A549 (cell line): ENCODE data around the gene VENTX. TPM values are rescaled to one million over a fixed set of nuclear protein-coding genes. Genes with fewer than 3 reads are reported as not detected.

Experiments
- ATAC-seq, 2 experiments: fragments of 200-7000 bp in 1 of 2; fragments of >200 bp in 1 of 2; cut with Nextera tagmentation in 1 of 2; cut with Tn5 transposase in 1 of 2; 3 replicates each; pipeline versions ENCODE4 v1.8.0 to v1.9.1; 2018 to 2020; ENCODE audit warnings: mild to moderate bottlenecking in 1 of 2, moderate library complexity in 1 of 2
- CTCF ChIA-PET: fragments of 300-600 bp; sonication (Branson Sonifier 250); formaldehyde crosslinking; extraction: SDS; loops from one replicate; lab custom pipeline; 2021; ENCODE audit warnings: antibody characterized with exemption, inconsistent platforms; lab: Yijun Ruan, JAX
- POLR2A ChIA-PET: fragments of 350-600 bp; formaldehyde crosslinking; extraction: SDS; loops from one replicate; lab custom pipeline; 2021; ENCODE audit warnings: antibody characterized with exemption, inconsistent platforms; lab: Yijun Ruan, JAX
- DNase-seq, 2 experiments: peaks; one replicate each; pipeline versions ENCODE4 v3.0.0 to v3.0.0-alpha.2; 2011 to 2016; ENCODE audit warnings: low read depth in 1 of 2, low spot score in 1 of 2
- FAIRE-seq: peaks from 2 replicates; lab custom pipeline; 2011; peaks lifted over from hg19 to GRCh38; lab: Jason Lieb, UNC
- H3K27ac ChIP-seq, 2 experiments: fragments of >200 bp; sonication (Bioruptor Twin); formaldehyde crosslinking; 3 replicates each; pipeline ENCODE4 v1.5.1; 2016 to 2017
- H3K4me1 ChIP-seq: fragments of >200 bp; sonication (Bioruptor Twin); formaldehyde crosslinking; 3 replicates; pipeline ENCODE4 v1.6.1; 2016
- H3K4me2 ChIP-seq: fragments of >200 bp; sonication (Bioruptor Twin); formaldehyde crosslinking; 3 replicates; pipeline ENCODE4 v1.6.1; 2016
- H3K4me3 ChIP-seq: fragments of >200 bp; sonication (Bioruptor Twin); formaldehyde crosslinking; 3 replicates; pipeline ENCODE4 v1.5.1; 2016
- H3K9me3 ChIP-seq: fragments of >200 bp; sonication (Bioruptor Twin); formaldehyde crosslinking; 3 replicates; pipeline ENCODE4 v1.6.1; 2016
- ATOH8 ChIP-seq: fragments of 250-450 bp; sonication (Bioruptor Pico); IDR thresholded peaks from 2 replicates; pipeline ENCODE4 v1.5.0; 2020; ENCODE audit warnings: low read depth, mild to moderate bottlenecking, moderate library complexity
- BHLHE40 ChIP-seq: IDR thresholded peaks from 2 replicates; pipeline ENCODE4 v1.6.1; 2012; ENCODE audit warnings: low read depth, low read length, inconsistent platforms
- CEBPB ChIP-seq, 2 experiments: fragments of >200 bp in 1 of 2; sonication (Bioruptor Twin) in 1 of 2; formaldehyde crosslinking in 1 of 2; IDR thresholded peaks; 2 replicates each; pipeline ENCODE4 v1.6.1; 2012 to 2016
- EHMT2 ChIP-seq: fragments of 200-600 bp; sonication (generic); IDR thresholded peaks from 2 replicates; pipeline ENCODE4 v1.6.1; 2016; ENCODE audit warnings: antibody characterized with exemption, low read depth, mild to moderate bottlenecking, moderate library complexity
- JUN ChIP-seq, 2 experiments: fragments of >200 bp; sonication (Bioruptor Twin); formaldehyde crosslinking; IDR thresholded peaks; 2 replicates in 1 of 2; 3 replicates in 1 of 2; pipeline ENCODE4 v1.6.1; 2016 to 2017
- KDM1A ChIP-seq: fragments of 200-600 bp; sonication (generic); IDR thresholded peaks from 2 replicates; pipeline ENCODE4 v1.6.1; 2016; ENCODE audit warnings: low read depth, mild to moderate bottlenecking
- MYC ChIP-seq: IDR thresholded peaks from 2 replicates; pipeline ENCODE4 v1.6.1; 2012; ENCODE audit warnings: mild to moderate bottlenecking, inconsistent platforms, low read length, improper control_type of control experiment, borderline replicate concordance
- NPAS2 ChIP-seq: fragments of 250-450 bp; sonication (Bioruptor Pico); IDR thresholded peaks from 2 replicates; pipeline ENCODE4 v1.8.0; 2022; ENCODE audit warnings: mild to moderate bottlenecking, moderate library complexity, borderline replicate concordance
- NR3C1 ChIP-seq: fragments of >200 bp; sonication (Bioruptor Twin); formaldehyde crosslinking; IDR thresholded peaks from 3 replicates; pipeline ENCODE4 v1.6.1; 2017
- RAD21 ChIP-seq, 2 experiments: fragments of >200 bp in 1 of 2; sonication (Bioruptor Twin) in 1 of 2; formaldehyde crosslinking in 1 of 2; IDR thresholded peaks in 1 of 2; conservative IDR thresholded peaks in 1 of 2; 2 replicates in 1 of 2; 3 replicates in 1 of 2; pipeline ENCODE4 v1.6.1; 2012 to 2018; ENCODE audit warnings: inconsistent platforms in 1 of 2
- RCOR1 ChIP-seq: fragments of 150-350 bp; IDR thresholded peaks from 2 replicates; pipeline ENCODE4 v1.6.1; 2014; ENCODE audit warnings: antibody characterized with exemption, low read length, low read depth
- REST ChIP-seq: fragments of 200-600 bp; sonication (generic); IDR thresholded peaks from 2 replicates; pipeline ENCODE4 v1.6.1; 2016; ENCODE audit warnings: antibody characterized with exemption, mild to moderate bottlenecking, moderate library complexity
- TFCP2L1 ChIP-seq: fragments of 250-450 bp; sonication (Bioruptor Pico); IDR thresholded peaks from 2 replicates; pipeline ENCODE4 v1.5.0; 2021; ENCODE audit warnings: mild to moderate bottlenecking
- ZC3H11A ChIP-seq: fragments of 450-650 bp; IDR thresholded peaks from 2 replicates; pipeline ENCODE4 v1.6.1; 2014; ENCODE audit warnings: antibody characterized with exemption, mild to moderate bottlenecking
- ZNF302 ChIP-seq: fragments of 250-450 bp; sonication (Bioruptor Pico); IDR thresholded peaks from 2 replicates; pipeline ENCODE4 v1.9.0; 2021; ENCODE audit warnings: inconsistent platforms, mild to moderate bottlenecking, moderate library complexity
- WGBS: methylation state at CpG from one replicate; pipeline ENCODE4 v1.1.6; 2017; ENCODE audit errors: missing lambda C conversion rate; 5-methylcytosine and 5-hydroxymethylcytosine counted together
- polyA plus RNA-seq, 4 experiments: library from polyadenylated mRNA; depleted of rRNA in 3 of 4; stranded (reverse); fragments of >200 nt; fragmentation: RNase III in 1 of 4; extraction: RNeasy Plus Mini Kit Qiagen cat#74134 plus additional on column Dnase treatment in 1 of 4; gene quantifications; 2 replicates in 3 of 4; 3 replicates in 1 of 4; pipeline ENCODE4 v1.2.3, GENCODE V29; 2011 to 2017
- TF ChIP-seq, protein P1 (sequence below): IDR thresholded peaks from 2 replicates; pipeline ENCODE4 v1.6.1; 2012; ENCODE audit warnings: low read depth, borderline replicate concordance
- TF ChIP-seq, protein P2 (sequence below): IDR thresholded peaks from 2 replicates; pipeline ENCODE4 v1.6.1; 2012
- TF ChIP-seq, protein P3 (sequence below): fragments of >200 bp; sonication (Bioruptor Twin); formaldehyde crosslinking; IDR thresholded peaks from 3 replicates; pipeline ENCODE4 v1.6.1; 2016

Gene VENTX
- polyA plus RNA-seq, 2 of the 4 experiments (the other 2 are of a cell fraction) = not detected

DNA sequence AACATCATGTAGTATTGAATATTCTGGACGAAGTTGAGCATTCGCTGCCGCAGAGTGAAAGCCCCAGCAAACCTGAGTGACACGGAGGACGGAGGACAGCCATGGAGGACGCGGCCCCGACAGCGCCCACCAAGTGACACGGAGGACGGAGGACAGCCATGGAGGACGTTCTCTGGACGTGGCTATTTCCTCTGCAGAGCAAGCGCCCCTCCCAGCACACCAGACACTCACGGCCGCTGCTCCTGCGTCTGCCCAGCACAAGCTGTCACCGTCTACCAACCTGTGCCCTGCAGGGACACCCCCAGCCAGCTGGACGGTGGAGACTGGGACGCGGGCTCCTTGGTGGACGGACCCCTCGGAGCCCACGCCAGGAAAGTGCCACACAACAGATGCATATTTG lies 46.3 kb downstream of the VENTX start:
- WGBS = 96% methylated on average over 24 of the region's 24 CpGs
- DNase-seq = no peak
- Histone ChIP-seq H3K27ac (no peak overlapping the region), H3K4me3 (no peak overlapping the region)
- FAIRE-seq = no peak
- TF ChIP-seq JUN (IDR thresholded peaks at IDR 0.05) = no peak
- TF ChIP-seq, protein P1, sequence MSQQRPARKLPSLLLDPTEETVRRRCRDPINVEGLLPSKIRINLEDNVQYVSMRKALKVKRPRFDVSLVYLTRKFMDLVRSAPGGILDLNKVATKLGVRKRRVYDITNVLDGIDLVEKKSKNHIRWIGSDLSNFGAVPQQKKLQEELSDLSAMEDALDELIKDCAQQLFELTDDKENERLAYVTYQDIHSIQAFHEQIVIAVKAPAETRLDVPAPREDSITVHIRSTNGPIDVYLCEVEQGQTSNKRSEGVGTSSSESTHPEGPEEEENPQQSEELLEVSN = no peak
- TF ChIP-seq ZNF302 (CRISPR knock-in tag) = no peak
- no peak for TF ChIP-seq MYC
- TF ChIP-seq EHMT2 = no peak
- TF ChIP-seq, protein P2, sequence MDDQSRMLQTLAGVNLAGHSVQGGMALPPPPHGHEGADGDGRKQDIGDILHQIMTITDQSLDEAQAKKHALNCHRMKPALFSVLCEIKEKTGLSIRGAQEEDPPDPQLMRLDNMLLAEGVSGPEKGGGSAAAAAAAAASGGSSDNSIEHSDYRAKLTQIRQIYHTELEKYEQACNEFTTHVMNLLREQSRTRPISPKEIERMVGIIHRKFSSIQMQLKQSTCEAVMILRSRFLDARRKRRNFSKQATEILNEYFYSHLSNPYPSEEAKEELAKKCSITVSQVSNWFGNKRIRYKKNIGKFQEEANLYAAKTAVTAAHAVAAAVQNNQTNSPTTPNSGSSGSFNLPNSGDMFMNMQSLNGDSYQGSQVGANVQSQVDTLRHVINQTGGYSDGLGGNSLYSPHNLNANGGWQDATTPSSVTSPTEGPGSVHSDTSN = no peak
- TF ChIP-seq NR3C1 = no peak
- TF ChIP-seq ZC3H11A = no peak
- TF ChIP-seq REST = no peak
- no peak for TF ChIP-seq NPAS2 (CRISPR knock-in tag)
- no peak for TF ChIP-seq KDM1A
- TF ChIP-seq ATOH8 (CRISPR knock-in tag) = no peak
- TF ChIP-seq, all 56 proteins: peak for 0
- H3K4me1 ChIP-seq = no peaks in the 10 kb centered on the region
- CTCF ChIA-PET = interaction anchor here (0.9 to 2.8 kb wide), 4 partner anchors 9 to 59 kb away, joined by 3 to 10 read pairs (median 4); no protein-coding TSS in a partner anchor
- H3K4me2 ChIP-seq = no peak overlapping the region
- POLR2A ChIA-PET = no interaction called here
- ATAC-seq = no peak
- no peaks in the 10 kb centered on the region for H3K9me3 ChIP-seq

GRCh38 chr10:133285217-133285616 lies 47.6 kb downstream of the VENTX start:
- ATAC-seq (no peak), FAIRE-seq (no peak), DNase-seq (no peak)
- TF ChIP-seq TFCP2L1 = no peak
- Histone ChIP-seq H3K4me1 (no peaks in the 10 kb centered on the region), H3K27ac (no peak overlapping the region), H3K4me2 (no peak overlapping the region), H3K9me3 (no peaks in the 10 kb centered on the region), H3K4me3 (no peak overlapping the region)
- POLR2A ChIA-PET = no interaction called here
- 97% methylated on average over 25 of the region's 36 CpGs for WGBS
- CTCF ChIA-PET = interaction anchor here (0.9 kb wide), 1 partner anchor 14 kb away, joined by 4 read pairs; no protein-coding TSS in a partner anchor

DNA sequence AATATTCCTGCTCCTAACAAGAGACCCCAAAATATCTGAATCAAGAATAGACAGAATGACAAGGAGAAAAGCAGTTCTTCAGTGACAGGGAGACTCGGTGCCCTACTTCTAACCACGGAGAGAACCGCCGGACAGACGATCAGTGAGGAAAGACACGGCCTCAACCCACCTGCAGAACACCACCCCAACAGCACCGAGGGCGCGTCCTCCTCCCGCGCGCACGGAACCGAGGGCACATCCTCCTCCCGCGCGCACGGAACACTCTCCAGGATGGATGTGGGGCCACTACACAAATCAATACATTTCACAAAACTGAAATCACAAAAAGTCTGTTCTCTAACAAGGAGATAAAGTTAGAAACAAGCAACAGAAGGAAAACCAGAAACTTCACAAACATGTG lies 48.7 kb downstream of the VENTX start:
- Histone ChIP-seq H3K4me3 (no peak overlapping the region), H3K9me3 (no peaks in the 10 kb centered on the region), H3K27ac (no peak overlapping the region), H3K4me2 (no peak overlapping the region)
- POLR2A ChIA-PET = no interaction called here
- no peak for DNase-seq
- TF ChIP-seq RAD21 (conservative IDR thresholded peaks at IDR 0.05 in 1 of 2, IDR thresholded peaks at IDR 0.05 in 1 of 2) = no peak
- TF ChIP-seq RCOR1 = no peak
- TF ChIP-seq, protein P3, sequence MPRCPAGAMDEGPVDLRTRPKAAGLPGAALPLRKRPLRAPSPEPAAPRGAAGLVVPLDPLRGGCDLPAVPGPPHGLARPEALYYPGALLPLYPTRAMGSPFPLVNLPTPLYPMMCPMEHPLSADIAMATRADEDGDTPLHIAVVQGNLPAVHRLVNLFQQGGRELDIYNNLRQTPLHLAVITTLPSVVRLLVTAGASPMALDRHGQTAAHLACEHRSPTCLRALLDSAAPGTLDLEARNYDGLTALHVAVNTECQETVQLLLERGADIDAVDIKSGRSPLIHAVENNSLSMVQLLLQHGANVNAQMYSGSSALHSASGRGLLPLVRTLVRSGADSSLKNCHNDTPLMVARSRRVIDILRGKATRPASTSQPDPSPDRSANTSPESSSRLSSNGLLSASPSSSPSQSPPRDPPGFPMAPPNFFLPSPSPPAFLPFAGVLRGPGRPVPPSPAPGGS = no peak
- TF ChIP-seq BHLHE40 = no peak
- TF ChIP-seq CEBPB (IDR thresholded peaks at IDR 0.05) = no peak
- TF ChIP-seq, all 56 proteins: peak for 0
- no peak for FAIRE-seq
- no peak for ATAC-seq
- no peaks in the 10 kb centered on the region for H3K4me1 ChIP-seq
- CTCF ChIA-PET = interaction anchor here (2.2 kb wide), 1 partner anchor 13 kb away, joined by 5 read pairs; no protein-coding TSS in a partner anchor
- WGBS = 91% methylated on average over 18 of the region's 18 CpGs
